Colonic mucosa (tissue), 4 donors: ENCODE data around the gene RGMA. TPM values are rescaled to one million over a fixed set of nuclear protein-coding genes. Genes with fewer than 3 reads are reported as not detected.

ENCODE experiments used
- DNase-seq: peaks from one replicate; pipeline ENCODE4 v3.0.0-alpha.2; 2020
- H3K27ac ChIP-seq: fragments of 200-600 bp; one replicate; pipeline ENCODE4 v1.8.0; 2021
- H3K27me3 ChIP-seq: fragments of 200-600 bp; one replicate; pipeline ENCODE4 v1.8.0; 2021
- H3K36me3 ChIP-seq: fragments of 200-600 bp; one replicate; pipeline ENCODE4 v1.8.0; 2021
- H3K4me1 ChIP-seq: fragments of 200-600 bp; one replicate; pipeline ENCODE4 v1.8.0; 2021; ENCODE audit warnings: mild to moderate bottlenecking
- H3K4me3 ChIP-seq: fragments of 200-600 bp; one replicate; pipeline ENCODE4 v1.8.0; 2021
- H3K9ac ChIP-seq, 2 donors: one replicate each; pipeline ENCODE4 v1.7.0; 2013; ENCODE audit warnings: control low read depth in 2 of 2, low read depth in 2 of 2, low read length in 2 of 2
- H3K9me3 ChIP-seq: fragments of 200-600 bp; one replicate; pipeline ENCODE4 v1.8.0; 2021
- intact Hi-C: fragments of 100-400 bp; cut with DNase I; formaldehyde crosslinking; loops from one replicate; pipeline ENCODE4 v1.14.1; 2022
- total RNA-seq, 2 donors: library from RNA; stranded (reverse); fragmentation: NEBNext Ultra II Directional in 1 of 2; extraction: Animal tissue kit (Norgen Biotek cat#: 25700) in 1 of 2; gene quantifications; one replicate each; pipeline ENCODE4 v1.2.1, GENCODE V29; 2021
- TF ChIP-seq, protein P1 (sequence below): fragments of 200-600 bp; IDR thresholded peaks from one replicate; pipeline ENCODE4 v1.8.0; 2022; ENCODE audit warnings: antibody characterized with exemption, mild to moderate bottlenecking
- donor health status: healthy.
- donor health status: DM: no; HTN: no; CAD: no.
- donor health status: DM: no; HTN: no; CAD: no.

Gene RGMA
- total RNA-seq, 2 donors from 2014 or later: 4.2 to 12.4 TPM

DNA sequence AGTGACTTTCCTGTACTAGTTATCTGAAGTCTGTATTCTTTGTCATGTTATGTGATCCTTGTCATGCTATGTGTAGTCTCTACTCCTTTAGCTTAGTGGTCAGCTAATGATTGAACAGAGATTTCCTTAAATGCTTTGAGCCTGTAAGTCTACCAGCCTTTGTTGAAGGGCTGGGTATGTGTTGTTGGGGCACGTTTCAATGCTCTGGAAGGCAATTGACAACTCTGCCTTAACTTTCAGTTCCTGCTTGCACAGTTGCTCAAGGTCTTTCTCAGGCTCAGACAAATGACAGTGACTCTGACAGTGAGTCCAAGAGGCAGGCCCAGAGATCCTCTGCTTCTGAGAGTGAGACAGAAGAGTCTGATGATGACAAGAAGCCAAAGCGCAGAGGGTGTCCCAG is 99.5 kb downstream of the RGMA start:
- H3K9ac ChIP-seq: no peak overlapping the region
- intact Hi-C loops: no loop called here
- H3K27me3 ChIP-seq: no peaks in the 10 kb centered on the region
- DNase-seq: no peak
- TF ChIP-seq, protein P1, sequence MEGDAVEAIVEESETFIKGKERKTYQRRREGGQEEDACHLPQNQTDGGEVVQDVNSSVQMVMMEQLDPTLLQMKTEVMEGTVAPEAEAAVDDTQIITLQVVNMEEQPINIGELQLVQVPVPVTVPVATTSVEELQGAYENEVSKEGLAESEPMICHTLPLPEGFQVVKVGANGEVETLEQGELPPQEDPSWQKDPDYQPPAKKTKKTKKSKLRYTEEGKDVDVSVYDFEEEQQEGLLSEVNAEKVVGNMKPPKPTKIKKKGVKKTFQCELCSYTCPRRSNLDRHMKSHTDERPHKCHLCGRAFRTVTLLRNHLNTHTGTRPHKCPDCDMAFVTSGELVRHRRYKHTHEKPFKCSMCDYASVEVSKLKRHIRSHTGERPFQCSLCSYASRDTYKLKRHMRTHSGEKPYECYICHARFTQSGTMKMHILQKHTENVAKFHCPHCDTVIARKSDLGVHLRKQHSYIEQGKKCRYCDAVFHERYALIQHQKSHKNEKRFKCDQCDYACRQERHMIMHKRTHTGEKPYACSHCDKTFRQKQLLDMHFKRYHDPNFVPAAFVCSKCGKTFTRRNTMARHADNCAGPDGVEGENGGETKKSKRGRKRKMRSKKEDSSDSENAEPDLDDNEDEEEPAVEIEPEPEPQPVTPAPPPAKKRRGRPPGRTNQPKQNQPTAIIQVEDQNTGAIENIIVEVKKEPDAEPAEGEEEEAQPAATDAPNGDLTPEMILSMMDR: no peak
- H3K4me1 ChIP-seq: no peaks in the 10 kb centered on the region
- no peak overlapping the region for H3K4me3 ChIP-seq
- H3K27ac ChIP-seq: no peak overlapping the region
- H3K36me3 ChIP-seq: peaks cover 45% of the 10 kb centered on the region
- H3K9me3 ChIP-seq: no peaks in the 10 kb centered on the region

Other genes with a start within 250 kb of the RGMA start
- 100 to 1,000 TPM in 1 of 2 donors, 10 to 100 TPM in 1; 87.5 to 121 TPM for gene CHD2, start 188.9 kb downstream of the RGMA start, total RNA-seq